Measurements from ENCODE around the gene CD1D.
"Not testable (repeated sequence)": the region's sequence is repeated elsewhere in the genome, so short reads cannot be mapped to it uniquely, and the experiment has no call there.

CD1D gene

GRCh38 chr1:158180741-158181576 is at the start of gene CD1D:
TSS of gene CD1D (plus strand) at chr1:158180895. CDS start at chr1:158181102, 207 bp downstream.
- peak in 1 of 2 donors; percentile 13 for DNase-seq

- no peak for DNase-seq
These were observed 49.5 kb upstream of the CD1D start for GRCh38 chr1:158131217-158131616.

GRCh38 chr1:158140764-158141192 is 39.9 kb upstream of the CD1D start:
- DNase-seq: no peak

DNA sequence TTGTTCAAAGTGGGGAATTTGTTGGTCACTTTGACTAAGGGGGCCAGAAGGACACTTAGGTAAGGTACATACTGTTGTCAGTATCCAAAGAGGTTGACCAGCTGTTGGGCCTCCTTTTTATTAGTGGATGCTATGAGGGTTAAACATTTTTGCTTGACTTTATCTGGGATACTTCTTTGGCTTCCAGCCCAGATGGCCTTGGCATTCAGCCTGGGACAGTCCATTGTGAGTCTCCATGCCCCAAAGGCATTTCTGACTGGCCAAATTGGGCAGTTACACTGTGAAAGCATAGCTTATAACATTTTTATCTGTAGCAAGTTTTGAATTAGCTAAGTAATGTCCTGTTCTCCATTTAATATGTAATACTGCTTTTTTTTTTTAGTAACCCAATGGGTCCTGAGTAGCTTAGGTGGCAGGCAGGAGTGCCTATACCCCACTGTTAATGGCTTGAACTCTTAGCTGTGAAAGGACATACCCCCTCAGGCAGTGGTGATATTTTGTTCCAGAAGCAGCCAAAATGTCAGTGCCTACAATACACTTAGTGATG is 35.4 kb upstream of the CD1D start:
- no peak for DNase-seq

DNA sequence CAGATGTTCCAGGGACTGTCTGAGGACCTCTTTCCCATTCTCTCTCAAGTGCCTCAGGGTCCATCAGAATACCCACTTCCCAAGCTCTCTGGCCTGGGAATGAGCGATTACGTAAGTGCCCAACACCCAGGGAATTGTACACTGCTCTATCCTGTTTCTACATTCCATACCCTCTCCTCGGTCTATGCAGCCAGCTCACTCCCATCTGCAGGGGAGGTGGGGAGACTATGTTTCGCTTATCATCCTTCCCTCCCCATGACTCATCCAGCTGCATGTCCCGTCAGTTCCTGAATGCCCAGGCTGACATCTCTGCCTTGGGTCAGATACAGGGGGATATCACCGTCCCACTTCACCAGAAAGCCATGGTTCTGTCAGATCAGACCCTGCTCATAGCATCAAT is 34.5 kb upstream of the CD1D start:
- DNase-seq: no peak

DNA sequence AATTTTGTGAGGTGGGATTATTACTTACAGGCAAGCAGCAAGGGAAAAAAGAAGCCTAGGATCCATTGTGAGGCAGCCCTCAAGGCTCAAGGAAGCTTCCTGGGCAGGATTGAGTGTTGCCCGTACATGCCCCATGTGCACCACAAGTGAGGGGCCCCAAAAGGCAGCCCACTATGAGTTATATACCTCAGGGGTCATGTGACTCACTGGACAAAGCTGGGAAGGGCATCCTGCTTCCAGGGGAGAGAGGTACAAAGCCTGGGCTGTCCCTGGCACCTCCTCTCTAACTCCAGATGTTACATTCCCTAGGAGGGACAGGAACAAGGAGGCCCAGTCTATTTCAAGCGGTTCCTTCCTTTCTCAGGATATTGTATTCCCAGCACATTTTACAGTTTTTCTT is 34.0 kb upstream of the CD1D start:
- DNase-seq: no peak

GRCh38 chr1:158147401-158147800 is 33.3 kb upstream of the CD1D start:
- no peak for DNase-seq

GRCh38 chr1:158147869-158148268 is 32.8 kb upstream of the CD1D start:
- peak in 1 of 2 donors; percentile 11 for DNase-seq

DNA sequence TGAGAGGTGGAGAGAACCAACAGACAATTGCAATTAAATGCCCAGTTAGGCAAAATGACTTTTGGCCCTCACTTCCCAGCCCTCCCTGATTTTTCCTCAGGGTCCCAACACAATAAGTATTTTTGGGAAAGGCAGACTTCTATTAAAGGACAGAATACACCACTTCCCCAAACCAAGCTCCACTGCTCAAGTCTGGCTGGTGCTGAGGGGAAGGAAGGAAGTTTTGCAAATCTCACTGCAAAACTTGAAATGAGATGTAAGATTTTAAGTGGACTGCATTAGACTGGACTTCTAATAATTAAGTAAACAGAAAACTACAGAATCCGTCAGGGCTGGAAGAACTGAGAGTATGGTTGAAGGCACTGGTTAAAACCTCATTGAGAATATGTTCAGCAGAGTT is 32.2 kb upstream of the CD1D start:
- DNase-seq: no peak

DNA sequence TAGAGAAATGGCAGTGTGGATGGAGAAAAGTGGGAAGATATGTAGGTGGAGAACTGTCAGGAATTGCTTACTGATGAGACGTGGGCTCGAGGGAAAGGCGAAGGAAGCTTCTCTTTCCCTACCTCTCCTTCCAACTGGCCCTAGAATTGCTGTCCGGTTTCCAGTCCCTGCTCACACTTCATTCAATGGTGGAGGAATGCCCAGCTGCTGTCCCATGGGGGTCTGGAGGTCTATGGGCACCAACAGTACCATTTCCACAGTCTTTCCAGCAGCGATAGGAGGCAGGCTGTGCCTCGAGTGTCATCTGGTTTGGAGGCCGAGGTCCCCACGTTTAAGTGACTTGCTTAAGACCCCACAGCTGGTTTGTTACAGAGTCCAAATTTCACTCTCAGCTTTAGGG is 31.5 kb upstream of the CD1D start:
- no peak for DNase-seq

GRCh38 chr1:158149577-158150269 is 31.0 kb upstream of the CD1D start:
- peak; percentile 76 to 85 for DNase-seq

GRCh38 chr1:158150523-158150922 is 30.2 kb upstream of the CD1D start:
- peak in 1 of 2 donors; percentile 15 for DNase-seq

DNA sequence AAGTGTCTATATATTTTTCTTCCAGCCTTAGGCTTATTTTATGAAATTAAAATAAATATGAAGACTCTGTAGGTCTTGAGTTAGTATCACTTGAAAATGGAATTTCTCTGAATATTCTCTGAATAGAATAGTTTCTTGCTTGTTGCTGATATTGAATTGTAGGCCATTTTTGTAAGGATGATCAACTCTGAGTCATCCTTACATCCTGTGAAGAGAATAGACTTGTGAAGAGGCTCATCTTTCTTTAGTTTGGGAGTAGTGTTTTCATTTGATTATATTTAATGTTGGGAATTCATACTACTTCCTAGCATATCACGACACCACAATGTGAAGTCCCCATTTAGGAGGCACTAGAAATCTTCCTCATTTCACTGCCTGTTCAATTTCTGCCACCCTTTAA is 27.5 kb upstream of the CD1D start:
- DNase-seq: no peak

- DNase-seq: no peak
These were observed 26.8 kb upstream of the CD1D start for GRCh38 chr1:158153746-158154444.

- DNase-seq: no peak
These were observed 26.2 kb upstream of the CD1D start for GRCh38 chr1:158154501-158154900.

DNA sequence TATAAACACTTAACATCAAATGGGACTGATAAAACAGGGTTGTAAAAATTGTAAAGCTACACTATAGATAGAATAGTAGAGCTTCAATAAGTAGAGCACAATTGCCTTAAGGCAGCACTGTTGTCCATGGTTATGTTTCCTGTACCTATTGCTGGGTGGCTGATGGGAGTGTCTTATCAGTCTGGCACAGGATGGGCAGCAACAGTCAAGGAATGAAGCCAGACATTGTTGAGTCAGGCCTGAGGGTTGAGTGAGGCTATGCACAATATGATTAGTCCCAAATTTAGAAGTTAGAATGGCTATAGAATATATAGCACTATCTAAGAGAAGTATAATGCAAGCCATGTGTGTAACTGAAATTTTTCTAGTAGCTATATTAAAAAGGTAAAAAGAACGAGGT is 25.0 kb upstream of the CD1D start:
- no peak for DNase-seq

GRCh38 chr1:158159597-158159996 is 21.1 kb upstream of the CD1D start:
- no peak for DNase-seq

DNA sequence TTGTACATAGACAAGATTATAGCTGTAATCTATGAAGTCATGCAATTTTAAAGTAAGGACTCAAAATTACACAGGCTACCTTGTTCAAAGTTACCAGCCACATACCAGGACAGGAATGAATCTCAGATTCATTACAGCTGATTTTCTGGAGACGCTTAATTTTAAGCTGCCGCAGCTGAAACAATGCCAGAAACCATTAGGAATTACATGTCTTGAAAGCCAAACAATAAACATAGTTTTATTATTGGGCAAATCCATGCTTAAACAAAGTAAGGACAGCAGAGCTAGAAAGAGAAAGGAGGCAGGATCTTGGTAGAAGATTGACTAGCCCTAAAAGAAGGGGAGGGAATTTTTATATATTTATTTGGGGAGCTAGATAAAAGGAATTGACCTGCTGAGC is 19.2 kb upstream of the CD1D start:
- DNase-seq: no peak

- no peak for DNase-seq
These were observed 17.4 kb upstream of the CD1D start for GRCh38 chr1:158163000-158163947.

DNA sequence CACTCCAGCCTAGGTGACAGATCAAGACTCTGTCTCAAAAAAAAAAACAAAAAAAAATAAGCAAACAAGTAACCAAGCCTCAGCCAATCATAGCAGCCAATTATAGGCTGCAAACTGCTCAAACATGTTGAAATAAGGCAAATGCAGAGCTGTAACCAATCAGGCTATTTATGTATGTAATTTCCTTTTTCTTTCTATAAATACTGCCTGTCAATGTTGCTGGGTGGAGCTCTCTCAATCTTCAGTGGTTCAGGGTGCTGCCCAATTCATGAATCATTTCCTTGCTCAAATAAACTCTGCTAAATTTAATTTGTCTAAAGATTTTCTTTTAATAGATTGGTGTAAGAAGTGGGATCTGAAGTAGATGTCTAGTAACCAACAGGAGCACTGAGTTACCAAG is 11.6 kb upstream of the CD1D start:
- DNase-seq: no peak

- DNase-seq: not testable (repeated sequence)
These were observed 4.8 kb upstream of the CD1D start for GRCh38 chr1:158175915-158176314.

- peak in 1 of 2 donors; percentile 17 for DNase-seq
These were observed 4.3 kb upstream of the CD1D start for GRCh38 chr1:158176399-158176798.
